NCI-H1436 treated with DMSO at 0.1 percent for 48 hours (cell line): Measurements from ENCODE around the gene CLK1.

Experiments
- DNase-seq: peaks from one replicate; lab custom pipeline; 2025; lab: John Stamatoyannopoulos, UW

CLK1 gene

GRCh38 chr2:200811333-200812121, 52.9 kb downstream of the CLK1 start, which contains the start of gene BZW1:
TSS of gene BZW1 (plus strand) at chr2:200811910. CDS start at chr2:200813218, 1,308 bp downstream.
- peak; percentile 59 for DNase-seq

GRCh38 chr2:200810998-200811332, 53.5 kb downstream of the CLK1 start:
- no peak for DNase-seq

- no peak for DNase-seq
These were observed 54.0 kb downstream of the CLK1 start for GRCh38 chr2:200810252-200810997.

- no peak for DNase-seq
These were observed 54.8 kb downstream of the CLK1 start for GRCh38 chr2:200809506-200810251.
